MM.1S (cell line): ENCODE results near the gene BTNL8.

Experiments
- DNase-seq: peaks from one replicate; pipeline ENCODE4 v3.0.0-alpha.2; 2015
- H2AFZ ChIP-seq: fragments of 300-600 bp; sonication (generic); 2 replicates; pipeline ENCODE4 v1.6.0; 2016; ENCODE audit warnings: antibody characterized with exemption, low read length
- H3F3A ChIP-seq: fragments of 300-600 bp; sonication (generic); 2 replicates; pipeline ENCODE4 v1.6.1; 2016; ENCODE audit warnings: mild to moderate bottlenecking, antibody characterized with exemption, low read length, moderate library complexity, mixed read lengths; ENCODE audit not compliant: insufficient read depth
- H3K27ac ChIP-seq: fragments of 300-600 bp; sonication (generic); 2 replicates; pipeline ENCODE4 v1.5.1; 2016; ENCODE audit warnings: mild to moderate bottlenecking, low read length
- H3K27me3 ChIP-seq: fragments of 300-600 bp; sonication (generic); replicated peaks from 2 replicates; pipeline ENCODE4 v1.6.0; 2016; ENCODE audit warnings: low read length; ENCODE audit not compliant: insufficient read depth
- H3K36me3 ChIP-seq: fragments of 300-600 bp; sonication (generic); replicated peaks from 2 replicates; pipeline ENCODE4 v1.6.1; 2016; ENCODE audit warnings: mild to moderate bottlenecking, low read length, mixed read lengths; ENCODE audit not compliant: insufficient read depth
- H3K4me1 ChIP-seq: fragments of 300-600 bp; sonication (generic); 2 replicates; pipeline ENCODE4 v1.6.1; 2016; ENCODE audit warnings: low read length, mixed read lengths
- H3K4me2 ChIP-seq: fragments of 300-600 bp; sonication (generic); 2 replicates; pipeline ENCODE4 v1.6.0; 2016; ENCODE audit warnings: low read depth, low read length
- H3K4me3 ChIP-seq: fragments of 300-600 bp; sonication (generic); 2 replicates; pipeline ENCODE4 v1.5.1; 2016; ENCODE audit warnings: low read length, mixed read lengths
- H3K79me2 ChIP-seq: fragments of 300-600 bp; sonication (generic); 2 replicates; pipeline ENCODE4 v1.6.1; 2016; ENCODE audit warnings: mixed run types, low read length, mixed read lengths
- H3K9ac ChIP-seq: fragments of 300-600 bp; sonication (generic); 2 replicates; pipeline ENCODE4 v1.6.1; 2016; ENCODE audit warnings: low read length, mixed read lengths
- H3K9me2 ChIP-seq: fragments of 300-600 bp; sonication (generic); replicated peaks from 2 replicates; pipeline ENCODE4 v1.6.1; 2016; ENCODE audit warnings: mild to moderate bottlenecking, low read length, mixed read lengths; ENCODE audit not compliant: insufficient read depth
- H3K9me3 ChIP-seq: fragments of 300-600 bp; sonication (generic); replicated peaks from 2 replicates; pipeline ENCODE4 v1.6.1; 2016; ENCODE audit warnings: mild to moderate bottlenecking, low read length, mixed read lengths; ENCODE audit not compliant: insufficient read depth
- H4K20me1 ChIP-seq: fragments of 300-600 bp; sonication (generic); 2 replicates; pipeline ENCODE4 v1.6.1; 2016; ENCODE audit warnings: mild to moderate bottlenecking, low read length, moderate library complexity, mixed read lengths; ENCODE audit not compliant: insufficient read depth
- CTCF ChIP-seq: fragments of 300-600 bp; sonication (generic); IDR thresholded peaks from 2 replicates; pipeline ENCODE4 v1.5.1; 2016; ENCODE audit warnings: antibody characterized with exemption, low read length, mixed read lengths
- EZH2 ChIP-seq: fragments of 300-600 bp; sonication (generic); optimal IDR thresholded peaks from 2 replicates; pipeline ENCODE3; 2017; ENCODE audit warnings: low read depth, mild to moderate bottlenecking, antibody characterized with exemption, low read length, mixed read lengths
- EZH2phosphoT487 ChIP-seq: fragments of 300-600 bp; sonication (generic); IDR thresholded peaks from 2 replicates; pipeline ENCODE4 v1.6.1; 2018; ENCODE audit warnings: antibody characterized with exemption, low read length

BTNL8 gene

GRCh38 chr5:180852495-180852894 lies 46.5 kb upstream of the BTNL8 start:
- Histone ChIP-seq H2AFZ (no peak overlapping the region), H3K36me3 (peaks cover 29% of the 10 kb centered on the region), H3K4me3 (no peak overlapping the region), H3K79me2 (peaks cover 16% of the 10 kb centered on the region), H3K9me3 (no peaks in the 10 kb centered on the region; the same call in 1 of the 2 replicates), H3K9ac (no peak overlapping the region), H3F3A (0 out of 2 replicates have a peak, but pooled peaks cover 4% of the 10 kb centered on the region), H3K9me2 (no peaks in the 10 kb centered on the region), H4K20me1 (no peaks in the 10 kb centered on the region), H3K4me2 (no peak overlapping the region), H3K27me3 (no peaks in the 10 kb centered on the region), H3K4me1 (no peaks in the 10 kb centered on the region), H3K27ac (no peak overlapping the region)
- DNase-seq = no peak
- no peak for TF ChIP-seq EZH2
- TF ChIP-seq CTCF = no peak
- no peak for TF ChIP-seq EZH2phosphoT487

GRCh38 chr5:180853121-180853847 lies 45.7 kb upstream of the BTNL8 start:
- no peak overlapping the region for H3K4me3 ChIP-seq
- H3K79me2 ChIP-seq = peaks cover 17% of the 10 kb centered on the region
- no peak overlapping the region for H3K4me2 ChIP-seq
- no peak for DNase-seq
- no peaks in the 10 kb centered on the region for H3K9me2 ChIP-seq
- no peak for TF ChIP-seq EZH2phosphoT487
- peaks cover 29% of the 10 kb centered on the region for H3K36me3 ChIP-seq
- no peak overlapping the region for H3K9ac ChIP-seq
- no peaks in the 10 kb centered on the region for H4K20me1 ChIP-seq
- no peaks in the 10 kb centered on the region for H3K4me1 ChIP-seq
- H3K27me3 ChIP-seq = no peaks in the 10 kb centered on the region
- H3K9me3 ChIP-seq = no peaks in the 10 kb centered on the region; the same call in 1 of the 2 replicates
- 0 out of 2 replicates have a peak, but pooled peaks cover 4% of the 10 kb centered on the region for H3F3A ChIP-seq
- H3K27ac ChIP-seq = no peak overlapping the region
- H2AFZ ChIP-seq = no peak overlapping the region

GRCh38 chr5:180853848-180854176 lies 45.1 kb upstream of the BTNL8 start:
- Histone ChIP-seq H3F3A (0 out of 2 replicates have a peak, but pooled peaks cover 4% of the 10 kb centered on the region), H3K4me1 (no peaks in the 10 kb centered on the region), H3K4me3 (no peak overlapping the region), H3K9me2 (no peaks in the 10 kb centered on the region), H3K9me3 (no peaks in the 10 kb centered on the region; the same call in 1 of the 2 replicates), H3K9ac (no peak overlapping the region), H3K79me2 (peaks cover 22% of the 10 kb centered on the region), H3K4me2 (no peak overlapping the region), H3K27ac (no peak overlapping the region), H4K20me1 (no peaks in the 10 kb centered on the region), H3K36me3 (peaks cover 29% of the 10 kb centered on the region), H3K27me3 (no peaks in the 10 kb centered on the region), H2AFZ (no peak overlapping the region)
- DNase-seq = no peak
- TF ChIP-seq CTCF (no peak), EZH2phosphoT487 (no peak), EZH2 (no peak)

- peaks cover 26% of the 10 kb centered on the region for H3F3A ChIP-seq
- H3K4me3 ChIP-seq = no peak overlapping the region
- H3K9me2 ChIP-seq = no peaks in the 10 kb centered on the region
- no peaks in the 10 kb centered on the region for H3K9me3 ChIP-seq
- H3K4me2 ChIP-seq = no peak overlapping the region
- no peak for TF ChIP-seq CTCF
- TF ChIP-seq EZH2 = no peak
- no peak for TF ChIP-seq EZH2phosphoT487
- no peak for DNase-seq
- peaks cover 6% of the 10 kb centered on the region for H3K4me1 ChIP-seq
- H4K20me1 ChIP-seq = no peaks in the 10 kb centered on the region
- no peak overlapping the region for H2AFZ ChIP-seq
- peaks cover 35% of the 10 kb centered on the region for H3K79me2 ChIP-seq
- H3K36me3 ChIP-seq = peaks cover 3% of the 10 kb centered on the region; the same call in 1 of the 2 replicates
- no peaks in the 10 kb centered on the region for H3K27me3 ChIP-seq
- no peak overlapping the region for H3K27ac ChIP-seq
- no peak overlapping the region for H3K9ac ChIP-seq
These were observed 40.4 kb upstream of the BTNL8 start for GRCh38 chr5:180858586-180858985.
